CD4-positive, alpha-beta T cell treated with Interleukin-4 for 1 hour (primary cell): ENCODE measurements around the gene WSCD2.

Experiments used
- DNase-seq, 2 donors: peaks; one replicate each; pipeline ENCODE4 v3.0.0-alpha.2; 2020 to 2022

WSCD2 gene

DNA sequence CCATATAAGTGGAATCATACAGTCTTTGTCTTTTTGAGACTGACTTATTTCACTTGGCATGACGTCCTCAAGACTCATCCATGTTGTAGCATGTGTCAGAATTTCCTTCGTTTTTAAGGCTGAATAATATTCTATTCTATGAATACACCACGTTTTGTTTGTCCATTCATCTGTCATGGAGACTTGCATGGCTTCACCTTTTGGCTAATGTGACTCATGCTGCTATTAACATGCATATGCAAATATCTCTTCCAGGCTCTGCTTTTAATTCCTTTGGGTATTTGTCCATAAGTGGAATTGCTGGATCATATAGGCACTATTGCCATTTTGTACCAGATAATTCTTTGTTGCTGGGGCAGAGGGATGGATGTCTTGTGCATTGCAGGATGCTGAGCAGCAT lies 19.6 kb upstream of the WSCD2 start:
- no peak for DNase-seq

DNA sequence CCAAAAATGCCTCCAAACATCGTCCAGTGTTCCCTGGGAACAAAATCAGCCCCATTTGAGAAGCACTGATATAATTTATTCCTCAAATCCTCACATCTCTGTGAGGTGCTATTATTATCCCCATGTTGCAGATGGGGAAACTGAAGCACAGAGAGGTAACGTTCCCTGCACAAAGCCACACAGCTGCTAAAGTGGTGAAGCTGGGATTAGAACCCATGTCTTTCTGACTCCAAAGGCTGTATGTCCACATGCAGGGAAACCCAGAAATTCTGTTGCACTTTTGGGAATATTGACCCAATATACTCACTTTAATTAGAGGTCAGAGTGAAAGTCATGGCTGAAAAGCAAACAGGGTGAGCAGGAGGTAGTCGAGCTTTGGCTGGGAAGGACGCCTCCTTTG lies 19.1 kb upstream of the WSCD2 start:
- no peak for DNase-seq

DNA sequence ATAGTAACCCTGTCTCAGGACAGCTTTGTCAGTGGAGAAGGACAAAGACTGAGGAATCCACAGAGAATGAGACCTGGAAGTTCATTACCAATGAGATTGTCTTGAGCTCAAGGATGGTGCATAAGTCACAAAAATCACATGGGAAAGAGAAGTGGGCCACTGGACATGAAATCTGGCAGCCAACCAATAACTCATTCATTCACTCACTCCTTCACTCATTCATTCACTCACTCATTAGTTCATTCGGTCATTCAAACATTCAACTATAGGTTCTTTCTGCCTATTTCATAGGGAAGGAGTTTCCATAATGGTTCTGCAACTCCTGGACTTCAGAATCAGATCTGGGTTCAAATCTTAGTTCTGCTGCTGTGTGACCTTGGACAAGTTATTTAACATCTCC lies 18.2 kb upstream of the WSCD2 start:
- no peak for DNase-seq

DNA sequence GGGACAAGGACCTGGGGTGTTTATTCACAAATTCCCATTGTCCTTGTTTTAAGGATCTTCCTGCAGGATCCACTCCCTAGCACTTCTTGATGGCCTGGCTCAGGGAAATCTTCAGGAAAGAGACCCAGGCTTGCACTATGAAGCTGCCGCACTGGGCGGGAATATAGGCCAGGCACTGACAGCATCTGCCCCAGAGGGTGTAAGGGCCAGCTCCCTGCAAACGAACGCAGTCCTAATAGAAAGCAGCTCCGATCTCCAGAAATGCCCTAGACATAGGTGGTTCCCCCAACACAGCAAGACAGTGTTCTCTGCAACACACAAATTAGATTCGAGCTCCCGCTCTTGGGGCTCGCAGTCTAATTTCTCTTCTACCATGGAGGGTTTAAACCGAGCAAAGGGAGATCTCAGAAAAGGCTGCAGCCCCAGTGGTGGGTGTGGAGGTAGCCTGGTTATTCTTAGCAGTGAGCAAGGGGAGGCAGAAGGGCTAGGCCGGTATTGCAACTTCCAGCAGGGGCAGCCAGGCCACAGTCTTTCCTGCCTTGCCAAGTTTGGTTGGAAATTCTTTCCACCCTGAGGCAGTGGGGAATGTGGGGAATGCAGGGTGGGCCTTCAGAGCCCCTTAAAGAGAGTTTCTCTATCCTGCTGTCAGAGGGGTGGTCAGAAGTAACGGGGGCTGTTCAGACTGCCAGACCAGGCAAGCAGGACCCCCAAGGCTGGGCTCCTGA lies 16.1 kb upstream of the WSCD2 start:
- no peak for DNase-seq

DNA sequence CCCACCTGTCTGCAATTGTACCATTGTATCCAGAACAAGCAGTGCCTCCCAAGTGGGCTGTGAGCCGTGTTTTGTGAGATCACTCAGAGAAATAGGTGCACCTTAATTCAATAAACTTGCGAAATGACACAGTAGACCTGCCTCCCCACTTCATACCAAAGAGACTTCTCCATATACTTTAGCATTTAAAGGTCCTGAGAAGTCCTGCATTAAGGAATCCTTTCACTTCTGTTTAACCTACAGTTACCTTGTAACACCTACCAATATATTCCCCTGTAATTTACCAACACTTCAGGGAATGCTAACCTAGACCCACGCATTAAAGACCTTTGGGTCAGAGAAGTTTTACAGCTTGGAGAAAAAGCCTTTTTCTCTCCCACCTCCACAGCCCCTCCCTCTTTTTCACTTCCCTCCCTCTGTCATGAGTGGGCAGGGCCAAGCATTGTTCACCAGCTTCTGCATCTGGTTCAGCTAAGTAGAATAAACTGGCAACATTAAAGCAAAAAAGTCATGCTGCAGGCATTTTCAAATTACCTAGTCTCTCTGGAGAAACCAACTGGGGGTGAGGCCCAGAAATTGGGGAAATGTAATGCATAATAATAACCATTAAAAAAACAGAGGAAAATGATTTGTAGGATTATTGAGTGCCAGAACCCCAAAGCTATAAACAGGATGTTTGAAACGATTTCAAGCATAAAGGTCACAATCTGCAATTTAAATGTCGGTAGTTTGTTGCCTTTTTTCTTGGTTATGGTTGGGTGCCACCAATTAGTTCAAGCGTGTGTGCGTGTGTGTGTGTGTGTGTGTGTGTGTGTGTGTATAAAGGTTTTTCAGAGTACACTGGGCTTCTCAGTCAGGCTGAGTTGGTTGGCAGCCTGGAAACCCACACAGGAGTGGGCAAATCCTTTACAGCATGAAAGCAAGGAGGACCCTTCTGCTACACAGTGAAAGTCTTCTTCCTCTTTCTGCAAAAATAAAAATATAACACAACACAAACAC lies 13.7 kb upstream of the WSCD2 start:
- DNase-seq: no peak

DNA sequence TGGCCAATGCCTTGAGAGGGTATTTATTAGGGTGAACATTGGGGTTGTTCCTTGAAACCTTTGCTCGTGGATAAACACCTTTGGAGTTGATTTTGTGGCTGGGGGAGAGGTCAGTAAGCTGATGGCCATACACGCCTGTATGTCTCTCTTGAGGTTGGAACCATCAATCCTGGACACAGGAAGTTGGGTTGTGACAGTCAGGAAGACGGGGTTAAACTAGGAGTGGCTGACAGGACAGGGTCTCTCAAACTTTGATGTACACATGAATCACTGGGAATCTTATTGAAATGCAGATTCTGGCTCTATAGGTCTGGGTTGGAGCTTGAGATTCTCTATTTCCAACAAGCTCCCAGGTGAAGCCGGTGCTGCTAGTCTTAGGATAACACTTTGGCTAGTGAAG lies 12.8 kb upstream of the WSCD2 start:
- DNase-seq: no peak

DNA sequence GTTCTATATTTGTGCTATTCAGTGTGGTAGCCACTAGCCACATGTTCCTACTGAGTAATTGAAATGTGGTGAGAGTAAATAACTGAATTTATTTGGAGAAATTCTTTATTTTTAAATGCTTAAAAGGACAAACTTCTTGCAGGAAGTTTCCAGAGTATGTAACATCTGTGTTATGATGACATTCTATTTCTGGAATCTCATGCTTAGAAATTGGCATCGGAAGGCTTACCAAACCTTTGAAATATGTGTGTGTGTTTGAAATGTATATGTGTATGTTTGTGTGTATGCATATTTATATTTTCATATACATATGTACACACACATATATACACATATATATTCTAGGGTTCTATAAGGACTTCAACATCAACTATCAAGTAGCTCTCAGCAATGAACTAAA lies 12.4 kb upstream of the WSCD2 start:
- DNase-seq: no peak

DNA sequence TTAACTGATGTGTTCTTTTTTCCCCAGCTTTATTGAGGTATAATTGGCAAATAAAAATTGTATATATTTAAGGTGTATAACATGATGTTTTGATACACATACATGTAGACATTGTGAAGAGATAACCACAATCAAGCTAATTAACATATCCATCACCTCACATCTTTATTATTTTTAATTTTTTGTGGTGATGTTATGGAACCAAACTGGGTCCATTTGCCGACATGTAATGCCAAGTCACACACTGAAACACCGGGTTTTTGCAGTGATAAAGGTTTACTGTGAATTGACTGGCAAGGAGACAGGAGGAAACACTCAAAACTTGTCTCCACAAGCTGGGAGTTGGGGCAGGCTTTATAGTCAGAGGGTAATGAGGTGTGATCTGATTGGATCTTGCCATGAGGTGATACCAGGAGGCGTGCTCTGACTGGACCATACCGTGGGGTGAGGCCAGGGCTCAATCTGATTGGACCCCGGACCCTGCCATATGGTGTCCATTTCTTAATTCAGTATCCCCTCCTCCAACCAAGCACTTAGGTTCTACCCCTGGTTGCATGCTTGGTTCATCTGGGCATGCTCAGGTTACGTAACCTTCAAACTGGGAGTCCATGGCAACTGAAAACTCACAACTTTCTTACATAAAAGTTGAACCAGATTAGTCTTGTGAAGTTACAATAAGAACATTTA lies 11.8 kb upstream of the WSCD2 start:
- DNase-seq: no peak

DNA sequence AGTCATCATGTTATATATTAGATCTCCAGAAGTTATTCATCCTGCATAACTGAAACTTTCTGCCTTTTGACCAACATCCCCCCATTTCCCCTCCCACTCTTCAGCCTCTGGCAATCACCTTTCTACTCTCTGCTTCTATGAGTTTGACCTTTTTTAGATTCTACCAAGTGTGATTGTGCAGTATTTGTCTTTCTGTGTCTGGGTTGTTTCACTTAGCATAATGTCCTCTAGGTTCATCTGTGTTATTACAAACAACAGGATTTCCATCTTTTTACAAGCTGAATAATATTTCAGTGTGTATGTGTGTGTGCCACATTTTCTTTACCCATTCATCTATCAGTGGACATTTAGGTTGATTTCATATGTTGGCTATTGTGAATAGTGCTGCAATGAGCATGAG lies 11.2 kb upstream of the WSCD2 start:
- no peak for DNase-seq

DNA sequence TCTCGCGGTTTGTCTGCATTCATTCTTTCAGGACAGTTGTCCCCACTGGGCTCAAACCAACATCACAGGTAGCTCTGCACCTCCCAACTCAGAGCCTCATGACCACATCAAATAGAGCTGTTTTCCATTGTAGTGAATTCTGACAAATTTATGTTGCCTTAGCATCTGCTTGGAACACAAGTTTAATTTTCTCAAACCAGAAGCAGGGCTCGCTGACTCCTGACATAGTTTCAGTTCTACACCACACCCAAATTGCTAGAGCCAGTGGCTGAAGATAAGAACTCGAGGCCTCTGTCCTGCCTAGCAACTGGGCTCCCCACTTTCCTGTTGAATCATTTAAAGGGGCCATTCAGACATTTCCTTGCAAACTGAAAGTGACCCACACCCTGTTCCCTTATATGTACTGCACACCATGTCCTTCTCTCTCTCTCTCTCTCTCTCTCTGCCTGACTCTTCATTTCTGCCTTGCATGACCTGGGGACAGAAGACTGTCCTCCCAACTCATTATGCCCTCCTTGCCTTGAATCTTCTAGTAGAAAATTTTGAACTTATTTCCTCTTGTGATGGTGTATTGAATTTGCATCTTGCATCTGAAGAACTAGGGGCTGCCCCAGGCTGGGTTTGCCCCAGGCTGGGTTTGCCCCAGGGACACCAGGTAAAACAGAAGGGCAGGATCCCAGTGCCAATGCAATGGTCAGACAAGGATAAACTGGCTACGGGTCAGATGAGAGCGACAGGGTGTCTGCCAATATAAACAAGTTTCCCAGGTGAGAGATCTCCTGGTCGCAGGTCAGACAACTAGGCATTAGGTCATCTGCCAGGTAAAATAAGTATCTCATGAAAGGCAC lies 9.7 kb upstream of the WSCD2 start:
- peak in 1 of 2 donors; percentile 20 for DNase-seq

DNA sequence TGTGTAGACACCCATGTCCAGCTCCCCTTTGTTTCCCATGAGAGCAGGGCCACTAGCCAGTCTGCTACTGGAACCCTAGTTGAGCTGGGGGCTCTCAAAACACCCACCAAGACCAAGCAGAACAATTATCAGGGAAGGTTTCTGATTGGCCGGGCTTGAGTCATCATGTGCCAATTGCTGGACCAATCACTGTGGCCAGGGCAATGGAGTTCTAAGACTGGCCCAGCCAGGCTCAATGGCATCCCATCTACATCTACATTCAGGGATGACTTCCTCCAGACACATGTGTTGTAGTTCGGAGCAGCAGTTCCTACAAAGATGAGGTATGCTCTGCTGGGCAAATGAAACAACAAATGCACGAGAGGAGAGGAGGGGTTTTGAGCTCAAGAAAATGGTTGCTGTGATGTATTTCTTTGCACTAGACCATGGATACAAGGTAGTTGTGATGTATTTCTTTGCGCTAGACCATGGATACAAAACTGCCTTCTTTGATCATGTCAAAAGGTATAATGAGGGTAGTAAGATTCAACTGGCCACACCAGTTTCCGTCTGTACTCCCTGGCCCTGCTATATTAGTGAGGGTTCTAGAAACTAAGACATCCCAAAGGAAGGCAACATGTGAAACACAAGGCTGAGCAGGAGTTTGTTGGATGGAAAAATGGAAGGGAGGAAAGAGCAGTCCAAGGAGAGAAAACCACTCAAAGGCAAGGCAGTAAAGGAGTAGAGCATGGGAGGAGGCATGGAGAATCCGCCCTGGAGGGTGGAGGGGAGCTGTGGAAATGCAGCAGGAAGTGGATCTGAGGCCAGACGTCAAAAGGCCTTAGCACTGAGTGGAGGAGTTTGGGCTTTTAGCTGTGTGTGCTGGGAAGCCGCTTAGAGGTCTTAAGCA lies 8.9 kb upstream of the WSCD2 start:
- no peak for DNase-seq

DNA sequence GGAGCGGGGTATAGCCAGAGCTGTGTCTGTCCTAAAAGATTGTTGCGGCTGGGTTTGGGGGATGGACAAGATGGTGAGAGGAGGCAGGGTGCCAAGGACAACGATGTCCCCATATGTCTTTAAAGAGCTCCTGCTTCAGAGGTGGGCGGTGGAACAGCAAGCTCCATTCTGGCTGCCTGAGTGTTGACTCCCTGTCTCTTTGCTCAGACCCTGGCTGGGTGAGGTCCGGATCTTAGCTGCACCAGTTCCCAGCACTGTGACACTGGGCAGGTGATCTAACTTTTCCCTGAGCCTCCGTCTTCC lies 8.3 kb upstream of the WSCD2 start:
- DNase-seq: no peak

DNA sequence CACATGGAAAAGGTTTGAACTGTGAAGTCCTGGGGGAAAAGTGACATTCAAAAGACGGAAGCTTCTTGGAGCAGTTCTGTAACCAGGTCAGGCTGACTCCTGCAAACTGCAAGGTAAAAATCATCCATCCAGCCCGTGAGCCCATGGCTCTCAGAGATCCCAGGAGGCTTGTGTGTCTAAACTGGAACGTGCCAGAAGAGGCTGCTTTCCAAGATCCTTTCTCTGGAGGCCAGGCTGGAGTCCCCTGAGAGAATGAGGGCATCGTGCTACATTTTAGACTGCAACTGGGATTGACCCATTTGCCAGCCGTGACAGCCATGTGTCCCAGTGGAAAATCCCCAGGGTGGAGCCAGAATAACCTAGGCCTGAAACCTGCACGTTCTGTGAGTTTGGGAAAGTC lies 7.8 kb upstream of the WSCD2 start:
- DNase-seq: no peak

DNA sequence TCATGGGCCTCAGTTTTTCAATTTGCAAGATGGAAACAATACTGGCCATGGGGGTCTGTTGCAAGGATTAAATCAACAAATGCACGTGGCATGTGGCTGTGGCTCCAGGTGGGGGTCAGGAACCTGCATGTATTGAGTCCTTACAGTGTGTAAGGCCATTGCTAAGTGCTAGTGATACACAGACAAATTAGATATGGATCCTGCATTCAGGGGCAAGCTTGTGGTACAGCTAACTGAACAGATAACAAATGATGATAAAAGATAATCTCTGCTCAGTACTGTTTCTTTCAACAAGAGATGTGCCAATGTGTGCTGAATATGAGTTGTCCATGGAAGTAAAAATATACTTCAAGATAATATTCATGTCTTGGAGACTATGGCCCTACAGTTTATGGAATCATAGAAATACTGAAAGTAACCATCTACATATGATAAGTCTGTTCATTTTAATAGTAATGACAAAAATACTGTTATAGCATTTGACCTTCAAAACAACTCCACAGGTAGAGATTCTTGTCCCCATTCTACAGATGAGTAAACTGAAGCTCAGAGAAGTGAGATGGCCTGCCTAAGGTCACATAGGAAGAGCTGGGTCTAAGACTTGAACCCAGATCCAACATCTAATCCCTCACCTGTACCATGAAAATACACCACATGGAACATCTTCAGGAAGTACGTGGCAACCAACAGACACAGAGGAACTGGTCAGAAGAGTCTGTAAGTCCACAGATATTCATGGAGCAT lies 7.2 kb upstream of the WSCD2 start:
- DNase-seq: no peak

DNA sequence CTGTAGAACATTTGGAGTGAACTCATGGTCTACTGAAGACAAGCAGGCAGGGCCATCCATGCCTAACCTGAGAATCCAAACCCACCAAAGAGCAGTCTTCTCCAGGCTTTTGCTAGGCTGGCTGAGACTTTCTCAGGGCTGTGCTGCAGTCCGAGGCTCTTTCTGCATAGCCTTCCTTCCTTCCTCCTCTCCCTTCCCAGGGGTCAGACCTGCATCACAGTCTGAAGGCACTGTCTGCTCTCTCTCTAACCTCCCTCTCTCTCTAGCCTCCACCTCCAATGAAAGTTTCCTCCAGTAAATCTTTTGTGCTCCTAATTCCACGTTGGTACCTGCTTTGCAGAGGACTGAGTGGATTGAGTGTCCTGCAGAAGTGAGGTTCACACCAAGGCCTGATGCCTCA lies 6.4 kb upstream of the WSCD2 start:
- DNase-seq: no peak

DNA sequence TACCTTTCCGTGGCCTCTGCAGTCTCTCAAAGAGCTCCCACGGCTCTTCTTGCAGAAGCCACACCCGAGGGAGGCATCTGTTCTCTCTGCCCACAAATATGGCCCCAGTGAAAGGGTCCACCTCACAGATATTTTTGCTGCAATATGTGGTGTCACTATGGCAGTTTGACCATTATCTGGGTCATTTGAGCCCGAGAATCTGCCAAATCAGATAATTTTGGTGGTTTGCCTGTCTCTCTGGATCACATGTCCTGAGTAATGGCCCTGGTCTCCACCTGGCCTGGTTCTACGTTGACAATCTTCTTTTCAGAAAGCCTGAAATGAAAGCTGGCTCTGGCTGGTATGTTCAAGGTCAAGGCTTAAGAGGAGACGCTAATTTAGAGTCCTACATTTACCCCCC lies 5.7 kb upstream of the WSCD2 start:
- no peak for DNase-seq

DNA sequence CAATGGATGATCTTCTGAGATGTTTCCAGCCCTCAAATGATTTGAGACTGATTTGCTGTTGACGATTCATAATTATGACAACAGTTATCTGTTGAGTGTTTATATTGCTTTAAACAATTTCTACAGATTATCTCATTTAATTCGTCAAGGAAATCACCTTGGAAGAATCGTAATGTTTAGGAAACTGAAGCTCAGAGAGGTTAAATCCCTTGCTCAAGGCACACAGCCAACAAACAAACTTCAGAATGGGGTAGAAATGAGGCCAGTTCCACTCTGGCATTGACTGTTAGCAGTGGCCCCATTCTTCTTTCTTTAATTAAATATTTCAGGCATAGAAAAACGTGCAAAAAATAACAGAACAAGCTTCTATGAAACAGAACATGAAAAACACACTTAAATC lies 4.0 kb upstream of the WSCD2 start:
- DNase-seq: no peak

DNA sequence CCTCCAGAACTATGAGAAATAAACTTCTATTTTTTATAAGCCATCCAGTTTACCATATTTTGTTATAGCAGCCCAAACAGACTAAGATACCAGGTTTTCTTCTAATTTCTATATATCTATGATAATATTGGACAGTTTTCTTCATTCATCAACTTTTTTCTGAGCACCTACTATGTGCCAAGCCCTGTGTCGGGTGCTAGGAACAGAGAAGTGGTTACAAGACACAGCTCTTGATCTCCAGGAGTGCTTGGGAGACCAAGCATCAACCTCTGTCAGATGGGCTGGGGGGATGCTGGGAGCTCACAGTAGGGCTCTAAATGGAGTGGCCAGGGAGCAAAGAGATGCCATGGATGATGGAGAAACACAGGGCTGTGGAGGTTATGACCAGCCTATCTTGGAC lies 2.9 kb upstream of the WSCD2 start:
- DNase-seq: no peak

DNA sequence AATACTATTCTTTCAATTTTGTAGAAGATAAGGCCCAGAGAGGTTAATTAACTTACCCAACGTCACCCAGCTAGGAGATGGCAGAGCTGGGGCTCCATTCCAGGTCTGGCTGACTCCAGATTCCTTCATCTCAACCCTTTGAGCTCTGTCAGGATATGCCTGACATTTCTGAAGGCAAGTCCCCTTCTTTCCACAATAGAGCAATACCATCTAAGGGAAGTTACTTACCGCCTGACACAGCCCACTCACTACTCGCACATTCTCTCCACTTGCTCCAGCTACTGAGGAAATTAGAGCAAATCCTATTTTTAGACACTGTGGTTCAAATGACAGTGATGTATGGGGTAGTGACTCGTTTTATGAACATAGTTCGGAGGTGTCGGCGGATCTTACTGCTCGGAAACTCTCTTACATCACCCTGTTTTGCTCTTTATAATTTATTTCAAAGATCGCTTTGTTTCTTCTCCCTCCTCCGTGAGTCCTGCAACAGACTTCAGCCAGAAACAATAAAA lies 2.0 kb upstream of the WSCD2 start:
- no peak for DNase-seq

DNA sequence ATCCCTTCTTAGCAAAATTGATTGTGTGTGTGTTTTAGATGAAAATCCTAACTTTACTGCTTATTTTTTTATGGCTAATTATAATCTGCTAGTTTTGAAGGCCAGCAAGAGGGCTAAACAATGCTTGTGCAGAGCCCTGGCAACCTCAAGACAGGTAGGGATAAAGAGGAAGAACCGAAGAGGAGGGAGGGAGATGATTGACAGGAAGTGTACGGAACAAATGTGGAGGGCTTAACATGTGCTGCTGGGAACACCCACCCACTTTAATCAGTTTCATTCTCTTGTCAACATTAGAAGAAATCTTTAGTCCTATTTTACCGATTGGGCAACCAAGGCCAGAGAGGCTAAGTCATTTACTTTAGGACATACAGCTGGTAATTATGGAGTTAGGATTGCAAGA lies 1.4 kb upstream of the WSCD2 start:
- no peak for DNase-seq
